ENCODE data around the gene DGKH.

DNA sequence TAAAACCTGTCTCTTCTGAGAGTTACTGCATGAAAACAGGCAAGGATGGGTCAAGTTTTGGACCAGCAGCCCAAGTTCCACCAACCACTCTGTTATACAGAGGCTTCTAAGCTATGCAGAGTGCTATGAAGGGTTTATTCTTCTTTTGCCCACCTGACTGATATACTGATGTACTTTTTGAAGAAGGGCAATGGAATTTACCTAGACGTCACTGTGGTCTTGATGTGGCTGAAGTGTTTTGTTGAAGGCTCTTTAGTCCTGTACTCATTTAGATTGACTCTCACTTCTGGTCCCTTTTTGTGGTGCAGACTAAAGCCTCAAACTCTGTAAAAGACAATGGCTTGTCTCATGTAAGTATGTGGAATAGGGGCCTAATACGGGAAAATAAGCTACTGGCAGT lies 92.0 kb downstream of the DGKH start:
- TF ChIP-seq, protein P1, sequence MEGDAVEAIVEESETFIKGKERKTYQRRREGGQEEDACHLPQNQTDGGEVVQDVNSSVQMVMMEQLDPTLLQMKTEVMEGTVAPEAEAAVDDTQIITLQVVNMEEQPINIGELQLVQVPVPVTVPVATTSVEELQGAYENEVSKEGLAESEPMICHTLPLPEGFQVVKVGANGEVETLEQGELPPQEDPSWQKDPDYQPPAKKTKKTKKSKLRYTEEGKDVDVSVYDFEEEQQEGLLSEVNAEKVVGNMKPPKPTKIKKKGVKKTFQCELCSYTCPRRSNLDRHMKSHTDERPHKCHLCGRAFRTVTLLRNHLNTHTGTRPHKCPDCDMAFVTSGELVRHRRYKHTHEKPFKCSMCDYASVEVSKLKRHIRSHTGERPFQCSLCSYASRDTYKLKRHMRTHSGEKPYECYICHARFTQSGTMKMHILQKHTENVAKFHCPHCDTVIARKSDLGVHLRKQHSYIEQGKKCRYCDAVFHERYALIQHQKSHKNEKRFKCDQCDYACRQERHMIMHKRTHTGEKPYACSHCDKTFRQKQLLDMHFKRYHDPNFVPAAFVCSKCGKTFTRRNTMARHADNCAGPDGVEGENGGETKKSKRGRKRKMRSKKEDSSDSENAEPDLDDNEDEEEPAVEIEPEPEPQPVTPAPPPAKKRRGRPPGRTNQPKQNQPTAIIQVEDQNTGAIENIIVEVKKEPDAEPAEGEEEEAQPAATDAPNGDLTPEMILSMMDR (IDR thresholded peaks at IDR 0.05): no peak
- TF ChIP-seq EP300 (IDR thresholded peaks at IDR 0.05): no peak

Measured in ovary (tissue), 3 donors.